ENCODE results near the gene KLHDC4.

- TF ChIP-seq, protein P1, sequence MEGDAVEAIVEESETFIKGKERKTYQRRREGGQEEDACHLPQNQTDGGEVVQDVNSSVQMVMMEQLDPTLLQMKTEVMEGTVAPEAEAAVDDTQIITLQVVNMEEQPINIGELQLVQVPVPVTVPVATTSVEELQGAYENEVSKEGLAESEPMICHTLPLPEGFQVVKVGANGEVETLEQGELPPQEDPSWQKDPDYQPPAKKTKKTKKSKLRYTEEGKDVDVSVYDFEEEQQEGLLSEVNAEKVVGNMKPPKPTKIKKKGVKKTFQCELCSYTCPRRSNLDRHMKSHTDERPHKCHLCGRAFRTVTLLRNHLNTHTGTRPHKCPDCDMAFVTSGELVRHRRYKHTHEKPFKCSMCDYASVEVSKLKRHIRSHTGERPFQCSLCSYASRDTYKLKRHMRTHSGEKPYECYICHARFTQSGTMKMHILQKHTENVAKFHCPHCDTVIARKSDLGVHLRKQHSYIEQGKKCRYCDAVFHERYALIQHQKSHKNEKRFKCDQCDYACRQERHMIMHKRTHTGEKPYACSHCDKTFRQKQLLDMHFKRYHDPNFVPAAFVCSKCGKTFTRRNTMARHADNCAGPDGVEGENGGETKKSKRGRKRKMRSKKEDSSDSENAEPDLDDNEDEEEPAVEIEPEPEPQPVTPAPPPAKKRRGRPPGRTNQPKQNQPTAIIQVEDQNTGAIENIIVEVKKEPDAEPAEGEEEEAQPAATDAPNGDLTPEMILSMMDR (IDR thresholded peaks at IDR 0.05): no peak
- TF ChIP-seq POLR2A (IDR thresholded peaks at IDR 0.05): no peak
Observed at GRCh38 chr16:87765473-87765775, 362 bp downstream of the KLHDC4 start.
